Activated CD4-positive, alpha-beta T cell treated with anti-CD3 and anti-CD28 coated beads, Interleukin-2, amount 10 ng/mL, durations not matched to agents 24 days and 14 days (primary cell): ENCODE measurements around the gene GLIS2. TPM values are rescaled to one million over a fixed set of nuclear protein-coding genes. Genes with fewer than 3 reads are reported as not detected.
A peak's percentile ranks its signal among the peaks of the same experiment; 100 is the strongest.
"Not testable (repeated sequence)": the region's sequence is repeated elsewhere in the genome, so short reads cannot be mapped to it uniquely, and the experiment has no call there.

Experiments used
- DNase-seq: peaks from one replicate; pipeline ENCODE4 v3.0.0; 2022
- H3K27ac Mint-ChIP-seq: one replicate; pipeline ENCODE4 v1.8.0; 2022; ENCODE audit warnings: mild to moderate bottlenecking, mixed read lengths
- H3K27me3 Mint-ChIP-seq: one replicate; pipeline ENCODE4 v1.8.0; 2022; ENCODE audit warnings: mixed read lengths
- H3K36me3 Mint-ChIP-seq: one replicate; pipeline ENCODE4 v1.8.0; 2022; ENCODE audit warnings: low read depth, mild to moderate bottlenecking, mixed read lengths
- H3K4me1 Mint-ChIP-seq: one replicate; pipeline ENCODE4 v1.8.0; 2021; ENCODE audit warnings: mixed read lengths
- H3K4me3 Mint-ChIP-seq: one replicate; pipeline ENCODE4 v1.8.0; 2022; ENCODE audit warnings: mild to moderate bottlenecking, moderate library complexity, mixed read lengths
- H3K9me3 Mint-ChIP-seq: one replicate; pipeline ENCODE4 v1.8.0; 2021; ENCODE audit warnings: mixed read lengths
- intact Hi-C: fragments of 100-400 bp; cut with micrococcal nuclease; formaldehyde crosslinking; loops from one replicate; pipeline ENCODE4 v1.15.1; 2023
- total RNA-seq: library from RNA; stranded (reverse); gene quantifications from 2 replicates; pipeline ENCODE4 v1.2.3, GENCODE V29; 2022

Gene GLIS2
- total RNA-seq, 1 donor from 2014 or later, result 1.4 TPM

DNA sequence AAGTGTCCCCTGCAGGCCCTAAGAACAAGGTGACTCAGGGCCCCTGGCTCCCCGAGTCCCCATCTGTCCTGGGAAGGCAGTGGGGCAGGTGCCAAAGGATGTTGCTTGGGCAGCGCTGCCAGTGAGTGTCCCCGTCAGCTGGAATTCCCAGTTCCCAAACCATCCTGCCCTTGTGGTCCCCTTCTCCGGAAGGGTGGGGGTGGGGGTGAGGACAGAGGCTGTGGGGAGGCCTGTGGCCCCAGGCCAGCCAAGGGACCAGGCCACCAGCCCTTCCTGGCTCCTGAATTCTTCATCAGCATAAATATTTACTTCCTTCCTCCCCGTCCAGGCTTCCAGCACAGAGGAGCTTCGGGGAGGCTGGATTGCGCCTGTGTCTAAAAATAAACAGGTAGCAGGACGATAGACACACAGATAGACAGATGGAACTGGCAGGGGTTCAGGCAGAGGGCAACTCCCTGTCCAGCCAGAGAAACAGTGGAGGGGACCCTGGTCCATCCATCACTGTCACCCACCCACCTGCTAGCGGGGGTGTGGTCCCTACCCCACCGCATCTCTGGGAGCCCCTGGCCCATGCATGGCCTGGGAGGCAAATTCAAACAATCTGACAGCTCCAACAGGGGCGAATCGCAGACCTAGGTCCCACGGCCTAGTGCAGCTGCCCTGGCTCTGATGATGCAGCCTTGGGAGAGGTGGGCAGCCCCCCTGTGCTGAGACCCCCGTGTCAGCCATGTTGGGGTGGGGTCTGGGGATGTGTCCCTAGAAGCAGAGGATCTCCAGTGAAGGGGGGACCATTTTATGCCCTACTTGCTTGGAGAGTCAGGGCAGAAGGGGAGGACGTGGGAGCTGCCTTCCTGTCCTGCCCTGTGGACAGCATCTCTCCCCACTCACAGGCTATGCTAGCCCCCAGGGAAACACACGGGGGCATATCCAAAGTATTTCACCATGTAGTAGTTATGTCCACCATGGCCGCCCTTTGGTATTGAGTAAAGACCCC, 13.2 kb downstream of the GLIS2 start:
- no peak overlapping the region for H3K27ac Mint-ChIP-seq
- DNase-seq, result no peak
- peaks cover 8% of the 10 kb centered on the region for H3K27me3 Mint-ChIP-seq
- intact Hi-C loops, result loop anchor here (2.0 to 5.0 kb wide), 2 partner anchors 20 to 57 kb away; partner anchors contain the start of gene TFAP4
- H3K9me3 Mint-ChIP-seq, result no peaks in the 10 kb centered on the region
- no peaks in the 10 kb centered on the region for H3K4me1 Mint-ChIP-seq
- no peaks in the 10 kb centered on the region for H3K36me3 Mint-ChIP-seq
- no peak overlapping the region for H3K4me3 Mint-ChIP-seq

- DNase-seq, result peak; percentile 92
- intact Hi-C loops, result loop anchor here (1.0 kb wide), 1 partner anchor 42 kb away; no protein-coding TSS in a partner anchor
- no peaks in the 10 kb centered on the region for H3K4me1 Mint-ChIP-seq
- H3K27ac Mint-ChIP-seq, result no peak overlapping the region
- no peaks in the 10 kb centered on the region for H3K9me3 Mint-ChIP-seq
- H3K4me3 Mint-ChIP-seq, result no peak overlapping the region
- peaks cover 8% of the 10 kb centered on the region for H3K27me3 Mint-ChIP-seq
- no peaks in the 10 kb centered on the region for H3K36me3 Mint-ChIP-seq
Measured at GRCh38 chr16:4330277-4330874, 14.5 kb downstream of the GLIS2 start.

GRCh38 chr16:4332083-4332482, 16.2 kb downstream of the GLIS2 start:
- Mint-ChIP-seq H3K9me3 (no peaks in the 10 kb centered on the region), H3K4me3 (no peak overlapping the region), H3K4me1 (no peaks in the 10 kb centered on the region), H3K36me3 (no peaks in the 10 kb centered on the region), H3K27ac (no peak overlapping the region), H3K27me3 (peaks cover 5% of the 10 kb centered on the region)
- DNase-seq, result no peak
- intact Hi-C loops, result no loop called here

DNA sequence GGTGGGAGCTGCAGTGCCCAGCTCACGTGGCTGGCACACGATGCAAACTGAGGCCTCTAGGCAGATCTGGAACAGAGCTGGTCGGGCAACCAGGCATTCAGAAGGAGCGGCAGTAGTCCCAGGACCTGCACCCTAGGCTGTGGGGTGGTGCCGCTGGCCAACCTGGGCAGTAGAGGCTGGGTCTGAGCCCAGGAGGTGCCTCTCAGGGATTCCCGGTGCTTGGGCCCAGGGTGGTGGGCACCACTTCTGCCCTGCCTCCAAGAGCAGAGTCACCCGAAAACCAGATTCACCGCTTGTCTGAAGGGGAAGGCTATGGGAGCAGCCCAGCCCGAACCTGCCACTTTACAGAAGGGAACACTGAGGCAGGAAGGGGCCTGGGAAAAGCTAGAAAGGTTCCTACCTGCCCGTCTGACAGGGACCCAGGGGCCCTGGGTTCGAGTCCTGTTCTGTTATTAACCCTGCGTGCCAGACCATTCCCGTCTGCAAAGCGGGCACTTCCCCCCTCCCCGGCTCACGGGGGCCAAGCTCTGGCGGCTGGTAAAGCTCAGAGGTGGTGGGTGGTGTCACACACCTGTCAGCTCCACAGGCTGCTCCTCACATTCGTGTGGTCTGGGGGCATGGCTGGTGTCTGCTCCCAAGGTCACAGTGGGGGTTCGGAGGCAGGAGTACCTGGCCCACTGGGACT, 16.9 kb downstream of the GLIS2 start:
- H3K4me1 Mint-ChIP-seq, result no peaks in the 10 kb centered on the region
- DNase-seq, result no peak
- no peak overlapping the region for H3K4me3 Mint-ChIP-seq
- no peaks in the 10 kb centered on the region for H3K36me3 Mint-ChIP-seq
- no peak overlapping the region for H3K27ac Mint-ChIP-seq
- H3K27me3 Mint-ChIP-seq, result peaks cover 5% of the 10 kb centered on the region
- intact Hi-C loops, result no loop called here
- H3K9me3 Mint-ChIP-seq, result no peaks in the 10 kb centered on the region

DNA sequence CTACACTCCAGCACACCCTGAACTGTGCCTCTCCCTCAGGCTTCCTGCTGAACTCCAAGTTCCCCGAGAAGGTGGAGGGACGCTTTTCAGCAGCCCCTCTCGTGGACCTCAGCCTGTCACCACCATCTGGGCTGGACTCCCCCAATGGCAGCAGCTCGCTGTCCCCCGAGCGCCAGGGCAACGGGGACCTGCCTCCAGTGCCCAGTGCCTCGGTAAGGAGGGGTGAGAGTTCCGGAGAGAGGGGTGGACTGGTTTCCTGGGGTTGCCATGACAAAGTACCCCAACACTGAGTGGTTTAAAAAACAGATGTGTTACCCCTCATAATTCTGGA, 17.4 kb downstream of the GLIS2 start:
- H3K4me3 Mint-ChIP-seq, result no peak overlapping the region
- no peaks in the 10 kb centered on the region for H3K9me3 Mint-ChIP-seq
- DNase-seq, result no peak
- H3K36me3 Mint-ChIP-seq, result no peaks in the 10 kb centered on the region
- peaks cover 2% of the 10 kb centered on the region for H3K27me3 Mint-ChIP-seq
- intact Hi-C loops, result no loop called here
- no peak overlapping the region for H3K27ac Mint-ChIP-seq
- H3K4me1 Mint-ChIP-seq, result no peaks in the 10 kb centered on the region

DNA sequence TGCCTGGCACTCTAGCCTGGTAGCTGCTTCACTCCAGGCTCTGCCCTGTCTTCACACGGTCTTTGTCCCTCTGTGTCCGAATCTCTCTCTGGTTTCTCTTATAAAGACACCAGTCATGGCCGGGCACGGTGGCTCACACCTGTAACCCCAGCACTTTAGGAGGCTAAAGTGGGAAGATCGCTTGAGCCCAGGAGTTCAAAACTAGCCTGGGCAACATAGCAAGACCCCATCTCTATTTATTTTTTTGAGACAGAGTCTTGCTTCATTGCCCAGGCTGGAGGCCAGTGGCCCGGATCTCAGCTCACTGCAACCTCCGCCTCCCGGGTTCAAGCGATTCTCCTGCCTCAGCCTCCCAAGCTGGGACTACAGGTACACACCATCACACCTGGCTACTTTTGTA, 17.8 kb downstream of the GLIS2 start:
- DNase-seq, intact Hi-C loops, H3K36me3 Mint-ChIP-seq, H3K4me3 Mint-ChIP-seq, H3K4me1 Mint-ChIP-seq, H3K27me3 Mint-ChIP-seq, H3K27ac Mint-ChIP-seq, H3K9me3 Mint-ChIP-seq: not testable (repeated sequence)

GRCh38 chr16:4334724-4335495, 19.0 kb downstream of the GLIS2 start:
- H3K9me3 Mint-ChIP-seq, result no peaks in the 10 kb centered on the region

GRCh38 chr16:4336701-4337539, 21.1 kb downstream of the GLIS2 start:
- Mint-ChIP-seq H3K4me3 (no peak overlapping the region), H3K9me3 (no peaks in the 10 kb centered on the region), H3K27ac (no peak overlapping the region), H3K36me3 (peaks cover 5% of the 10 kb centered on the region), H3K27me3 (no peaks in the 10 kb centered on the region), H3K4me1 (no peaks in the 10 kb centered on the region)
- intact Hi-C loops, result no loop called here
- DNase-seq, result no peak

More at GRCh38 chr16:4334724-4335495, 19.0 kb downstream of the GLIS2 start:
- Mint-ChIP-seq H3K36me3 (peaks cover 2% of the 10 kb centered on the region), H3K4me1 (no peaks in the 10 kb centered on the region), H3K27ac (no peak overlapping the region), H3K27me3 (no peaks in the 10 kb centered on the region), H3K4me3 (no peak overlapping the region)
- intact Hi-C loops, result no loop called here
- no peak for DNase-seq

DNA sequence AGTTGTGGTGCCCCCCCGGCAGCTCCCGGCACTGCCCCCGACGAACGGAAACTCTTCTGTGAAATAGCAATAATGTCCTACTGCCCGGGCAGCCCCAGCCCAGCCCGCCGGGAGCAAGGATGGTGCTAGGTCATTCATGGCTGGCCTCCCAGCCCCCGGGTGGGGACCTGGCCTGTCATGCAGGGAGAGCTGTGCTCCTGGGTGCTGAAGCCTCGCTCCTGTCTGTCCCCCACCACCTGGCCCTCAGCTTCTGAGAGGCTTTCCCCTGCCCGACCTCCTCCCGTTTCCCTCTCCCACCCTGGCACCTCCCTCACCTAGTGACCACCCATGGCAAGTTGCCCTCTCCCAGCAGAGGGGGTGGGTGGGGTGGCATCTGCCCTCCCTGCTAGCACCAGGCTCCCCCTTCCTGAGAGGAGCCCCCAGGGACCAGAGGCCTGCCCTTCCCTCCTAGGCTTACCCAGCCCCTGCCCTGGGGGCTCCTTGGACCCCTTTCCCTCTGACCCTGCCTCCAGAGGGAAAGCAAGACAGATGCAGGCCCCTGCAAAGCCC, 21.7 kb downstream of the GLIS2 start:
- H3K9me3 Mint-ChIP-seq, result no peaks in the 10 kb centered on the region
- DNase-seq, result no peak
- H3K27me3 Mint-ChIP-seq, result no peaks in the 10 kb centered on the region
- no peaks in the 10 kb centered on the region for H3K4me1 Mint-ChIP-seq
- H3K4me3 Mint-ChIP-seq, result no peak overlapping the region
- H3K36me3 Mint-ChIP-seq, result peaks cover 5% of the 10 kb centered on the region
- intact Hi-C loops, result no loop called here
- no peak overlapping the region for H3K27ac Mint-ChIP-seq

DNA sequence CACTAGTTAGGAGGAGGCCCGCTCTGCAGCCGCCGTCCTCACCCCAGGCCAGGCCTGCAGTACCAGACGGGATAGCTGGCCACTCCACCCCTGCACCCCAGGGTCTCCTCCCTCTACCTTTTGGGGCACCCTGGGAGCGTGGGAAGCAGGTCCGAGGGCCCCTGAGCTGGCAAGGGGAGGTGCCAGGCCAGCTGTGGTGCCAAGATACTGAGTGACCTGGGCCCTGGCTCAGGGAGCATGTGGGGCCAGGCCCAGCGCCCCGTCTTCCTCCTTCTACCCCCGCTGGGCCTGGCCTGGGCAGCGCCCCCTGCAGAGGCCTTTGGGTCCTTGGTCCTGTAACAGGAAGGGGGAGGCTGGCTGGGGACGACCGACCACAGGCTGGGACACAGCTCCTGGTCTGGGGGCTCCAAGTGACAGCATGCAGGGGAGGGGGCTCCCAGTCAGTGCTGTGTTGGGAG, 22.3 kb downstream of the GLIS2 start:
- intact Hi-C loops, result no loop called here
- Mint-ChIP-seq H3K27me3 (no peaks in the 10 kb centered on the region), H3K4me1 (no peaks in the 10 kb centered on the region), H3K9me3 (no peaks in the 10 kb centered on the region), H3K27ac (no peak overlapping the region), H3K36me3 (peaks cover 5% of the 10 kb centered on the region), H3K4me3 (no peak overlapping the region)
- no peak for DNase-seq

DNA sequence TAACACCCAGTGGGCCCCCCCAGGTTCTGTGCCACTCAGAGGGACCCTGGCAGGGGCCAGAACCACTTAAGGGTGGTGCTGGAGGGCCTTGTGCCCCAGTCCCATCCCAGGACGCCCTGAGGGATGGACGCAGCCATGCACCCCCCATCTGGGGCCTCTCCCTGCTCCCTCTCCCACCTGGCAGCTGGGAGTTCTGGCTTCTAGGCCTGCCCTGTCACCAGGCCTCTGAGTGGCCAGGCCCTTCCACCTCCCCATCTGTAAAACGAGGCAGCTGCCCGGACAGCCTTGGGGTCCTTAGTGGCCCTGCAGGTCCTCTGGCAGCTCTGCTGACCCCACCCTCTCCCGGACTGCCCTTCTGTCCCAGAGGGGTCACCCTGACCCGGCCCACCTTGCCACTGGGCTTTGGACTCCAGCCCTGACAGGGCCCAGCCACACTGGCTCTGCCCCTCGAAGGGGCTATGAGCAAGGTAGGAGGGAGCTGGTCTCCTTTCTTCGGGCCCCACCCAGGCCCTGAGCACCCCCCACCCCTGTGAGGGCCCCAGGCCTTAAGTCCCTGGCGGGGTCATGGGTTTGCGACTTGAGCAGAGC, 22.9 kb downstream of the GLIS2 start:
- no peaks in the 10 kb centered on the region for H3K27me3 Mint-ChIP-seq

GRCh38 chr16:4339455-4339854, 23.6 kb downstream of the GLIS2 start:
- no peak overlapping the region for H3K4me3 Mint-ChIP-seq
- H3K27me3 Mint-ChIP-seq, result no peaks in the 10 kb centered on the region
- intact Hi-C loops, result no loop called here
- H3K9me3 Mint-ChIP-seq, result no peaks in the 10 kb centered on the region
- no peak for DNase-seq
- H3K27ac Mint-ChIP-seq, result no peak overlapping the region
- no peaks in the 10 kb centered on the region for H3K4me1 Mint-ChIP-seq
- H3K36me3 Mint-ChIP-seq, result peaks cover 5% of the 10 kb centered on the region

More for the DNA sequence above, 22.9 kb downstream of the GLIS2 start:
- intact Hi-C loops, result no loop called here
- H3K27ac Mint-ChIP-seq, result no peak overlapping the region
- H3K36me3 Mint-ChIP-seq, result peaks cover 5% of the 10 kb centered on the region
- no peaks in the 10 kb centered on the region for H3K9me3 Mint-ChIP-seq
- no peak for DNase-seq
- H3K4me3 Mint-ChIP-seq, result no peak overlapping the region
- H3K4me1 Mint-ChIP-seq, result no peaks in the 10 kb centered on the region
